ENCODE data around the gene MSH5. TPM values are rescaled to one million over a fixed set of nuclear protein-coding genes. Genes with fewer than 3 reads are reported as not detected.

Gene MSH5
- total RNA-seq, 2 donors from 2014 or later, result 5.7 to 10.5 TPM

DNA sequence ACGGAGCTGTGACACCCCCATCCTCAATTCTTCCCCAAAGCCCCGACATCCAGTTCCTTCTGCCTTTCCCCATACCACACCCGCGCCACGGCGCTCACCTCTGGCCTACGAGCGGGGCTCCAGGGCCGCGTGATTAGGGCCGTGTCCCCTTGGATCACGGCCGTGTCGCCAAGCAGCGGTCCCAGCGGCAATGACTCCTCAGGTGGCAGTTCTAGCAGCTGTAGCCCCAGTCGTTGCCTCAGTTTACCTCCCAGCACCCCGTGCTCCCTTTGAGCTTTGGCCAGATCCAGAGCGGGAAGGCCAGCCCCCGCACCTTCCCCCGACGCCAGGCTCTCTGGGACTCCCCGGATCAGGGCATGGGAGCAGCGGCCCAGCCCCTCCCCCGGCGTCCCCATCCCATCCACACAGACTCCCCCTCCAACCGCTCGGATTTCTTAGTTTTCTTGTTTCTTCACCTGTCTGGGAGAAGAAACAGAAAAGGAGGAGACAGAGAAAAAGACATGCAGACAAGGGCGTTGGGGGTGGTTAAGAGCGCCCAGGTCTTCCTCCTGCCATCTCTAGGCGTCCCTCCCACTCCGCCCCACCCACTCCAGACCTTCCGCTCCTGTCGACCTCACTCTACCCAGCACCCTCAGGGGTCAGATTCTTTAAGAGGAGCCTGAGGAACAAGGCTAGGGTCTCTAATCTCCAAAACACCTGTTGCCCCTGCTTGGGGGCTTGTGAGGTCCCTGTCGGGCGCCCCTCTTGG lies 10.9 kb upstream of the MSH5 start, which contains the start of gene DDAH2:
Gene DDAH2 (minus strand): TSS at position 533 of the 748 bp plus-strand sequence. CDS start 138 bp downstream, at position 395.
- DNase-seq (ENCODE audit: low spot score) (no peak), ATAC-seq (ENCODE audit: insufficient number of reproducible peaks, low FRiP score, low read depth) (peak; percentile 16)
- Histone ChIP-seq H3K9me3 (no peaks in the 10 kb centered on the region), H3K36me3 (peaks cover 56% of the 10 kb centered on the region), H3K27me3 (replicated peaks; ENCODE audit: insufficient read depth) (no peaks in the 10 kb centered on the region), H3K4me3 (peak within 1 kb of the TSS; percentile 99), H3K4me1 (ENCODE audit: control insufficient read depth in 1 of 2, low read depth in 2 of 2) (peaks cover 21 to 36% of the 10 kb centered on the region in 2 donors), H3K27ac (peak within 1 kb of the TSS; percentile 97 to 98)
- TF ChIP-seq, protein P1, sequence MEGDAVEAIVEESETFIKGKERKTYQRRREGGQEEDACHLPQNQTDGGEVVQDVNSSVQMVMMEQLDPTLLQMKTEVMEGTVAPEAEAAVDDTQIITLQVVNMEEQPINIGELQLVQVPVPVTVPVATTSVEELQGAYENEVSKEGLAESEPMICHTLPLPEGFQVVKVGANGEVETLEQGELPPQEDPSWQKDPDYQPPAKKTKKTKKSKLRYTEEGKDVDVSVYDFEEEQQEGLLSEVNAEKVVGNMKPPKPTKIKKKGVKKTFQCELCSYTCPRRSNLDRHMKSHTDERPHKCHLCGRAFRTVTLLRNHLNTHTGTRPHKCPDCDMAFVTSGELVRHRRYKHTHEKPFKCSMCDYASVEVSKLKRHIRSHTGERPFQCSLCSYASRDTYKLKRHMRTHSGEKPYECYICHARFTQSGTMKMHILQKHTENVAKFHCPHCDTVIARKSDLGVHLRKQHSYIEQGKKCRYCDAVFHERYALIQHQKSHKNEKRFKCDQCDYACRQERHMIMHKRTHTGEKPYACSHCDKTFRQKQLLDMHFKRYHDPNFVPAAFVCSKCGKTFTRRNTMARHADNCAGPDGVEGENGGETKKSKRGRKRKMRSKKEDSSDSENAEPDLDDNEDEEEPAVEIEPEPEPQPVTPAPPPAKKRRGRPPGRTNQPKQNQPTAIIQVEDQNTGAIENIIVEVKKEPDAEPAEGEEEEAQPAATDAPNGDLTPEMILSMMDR (IDR thresholded peaks at IDR 0.05), result peak; percentile 41

DNA sequence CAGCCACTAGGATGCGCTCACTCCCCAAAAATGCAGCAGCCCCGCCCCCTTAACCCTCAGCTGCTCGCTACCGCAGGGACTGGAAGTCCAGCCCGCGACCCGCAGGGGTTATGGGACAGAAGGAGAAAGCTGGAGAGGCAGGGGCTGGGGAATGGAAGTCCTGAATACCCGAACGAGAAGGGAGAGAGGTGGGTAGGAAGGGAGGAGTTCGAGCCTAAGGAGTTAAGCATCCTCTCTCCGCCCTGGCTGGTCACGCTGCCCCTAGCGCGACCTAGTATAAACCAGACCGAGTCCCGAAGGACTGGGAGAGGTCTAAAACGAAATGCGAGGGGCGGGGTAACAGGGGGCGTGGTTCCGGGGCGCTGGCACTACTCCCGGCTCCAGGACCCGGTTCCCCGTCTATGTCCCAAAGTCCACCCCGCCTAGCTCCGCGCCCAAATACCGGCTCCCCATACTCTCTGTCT lies 10.3 kb upstream of the MSH5 start:
- Histone ChIP-seq H3K4me1 (ENCODE audit: control insufficient read depth in 1 of 2, low read depth in 2 of 2) (peaks cover 26 to 42% of the 10 kb centered on the region in 2 donors), H3K4me3 (peak overlapping the region; percentile 99), H3K27me3 (replicated peaks; ENCODE audit: insufficient read depth) (no peaks in the 10 kb centered on the region), H3K27ac (peak overlapping the region; percentile 97 to 98), H3K36me3 (peaks cover 56% of the 10 kb centered on the region), H3K9me3 (no peaks in the 10 kb centered on the region)
- peak; percentile 84 for DNase-seq (ENCODE audit: low spot score)
- peak; percentile 68 for ATAC-seq (ENCODE audit: insufficient number of reproducible peaks, low FRiP score, low read depth)
- TF ChIP-seq, protein P1 (IDR thresholded peaks at IDR 0.05), result peak; percentile 7

DNA sequence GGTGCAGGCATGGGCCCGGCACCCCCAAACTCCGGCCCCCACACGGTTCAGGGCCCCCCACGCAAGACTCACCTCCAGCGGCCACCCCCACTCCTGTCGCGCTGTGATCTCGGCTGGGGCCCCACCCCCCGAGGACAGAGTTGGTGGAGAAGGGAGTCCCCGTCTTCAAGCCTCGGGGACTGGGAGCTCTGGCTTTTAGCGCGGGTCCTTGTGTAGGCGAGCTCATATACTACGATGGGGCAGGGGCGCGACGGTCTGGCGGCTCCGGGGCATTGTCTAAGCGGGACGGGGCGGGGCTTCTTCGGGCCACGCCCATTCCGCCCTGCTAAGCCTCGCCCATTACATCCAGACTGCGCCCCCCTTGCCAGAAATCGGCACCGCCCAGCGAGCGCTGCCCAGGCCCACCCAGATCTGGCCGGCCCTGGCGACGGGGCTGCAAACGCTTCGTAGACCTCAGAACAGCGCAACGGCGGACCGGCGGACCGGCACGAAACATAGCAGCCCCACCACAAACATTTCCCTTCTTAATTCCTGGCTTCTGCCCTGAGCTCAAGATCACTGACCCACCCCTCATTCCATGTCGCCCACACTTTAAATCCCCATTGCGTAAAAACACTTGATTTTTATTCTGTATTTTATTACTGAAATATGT lies 9.7 kb upstream of the MSH5 start:
- TF ChIP-seq, protein P1 (IDR thresholded peaks at IDR 0.05), result no peak
- Histone ChIP-seq H3K9me3 (no peaks in the 10 kb centered on the region), H3K27me3 (replicated peaks; ENCODE audit: insufficient read depth) (no peaks in the 10 kb centered on the region), H3K4me1 (ENCODE audit: control insufficient read depth in 1 of 2, low read depth in 2 of 2) (peaks cover 26 to 45% of the 10 kb centered on the region in 2 donors), H3K4me3 (peak overlapping the region; percentile 99), H3K27ac (peak overlapping the region; percentile 97 to 98), H3K36me3 (peaks cover 56% of the 10 kb centered on the region)
- DNase-seq (ENCODE audit: low spot score), result peak; percentile 57
- ATAC-seq (ENCODE audit: insufficient number of reproducible peaks, low FRiP score, low read depth), result peak; percentile 17

DNA sequence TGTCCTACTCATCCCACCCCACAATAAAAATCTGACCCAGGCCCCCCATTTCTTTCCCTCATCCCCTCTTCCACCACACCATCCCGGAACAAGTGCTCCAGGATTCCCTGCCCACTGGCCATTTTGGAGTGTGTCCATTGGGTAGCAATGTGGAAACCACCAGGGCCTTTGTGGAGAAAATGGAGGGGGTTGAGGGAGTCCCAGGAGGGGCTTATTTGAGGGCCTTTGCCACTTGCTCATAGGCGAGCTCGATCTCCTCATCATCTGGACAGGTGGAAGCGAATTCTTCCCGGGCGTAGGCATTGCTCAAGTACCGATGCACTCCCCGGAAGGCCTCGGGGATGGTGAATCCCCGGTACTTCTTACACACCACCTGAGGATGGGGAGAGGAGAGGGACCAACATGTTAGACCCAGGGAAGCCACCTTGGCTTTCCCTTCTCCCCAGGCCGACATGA lies 9.1 kb upstream of the MSH5 start:
- peaks cover 55% of the 10 kb centered on the region for H3K36me3 ChIP-seq
- H3K4me1 ChIP-seq (ENCODE audit: control insufficient read depth in 1 of 2, low read depth in 2 of 2), result peaks cover 26 to 45% of the 10 kb centered on the region in 2 donors

More for the DNA sequence above, 9.1 kb upstream of the MSH5 start:
- TF ChIP-seq, protein P1 (IDR thresholded peaks at IDR 0.05), result no peak
- Histone ChIP-seq H3K9me3 (no peaks in the 10 kb centered on the region), H3K4me3 (peak overlapping the region; percentile 99), H3K27ac (peak overlapping the region; percentile 97 to 98), H3K27me3 (replicated peaks; ENCODE audit: insufficient read depth) (no peaks in the 10 kb centered on the region)
- DNase-seq (ENCODE audit: low spot score), result no peak
- no peak for ATAC-seq (ENCODE audit: insufficient number of reproducible peaks, low FRiP score, low read depth)
